K562 (cell line): ENCODE results near the gene PLEKHA1. TPM values are rescaled to one million over a fixed set of nuclear protein-coding genes. Genes with fewer than 3 reads are reported as not detected.

Experiments
- ATAC-seq: fragments of 200-7000 bp; cut with Tn5 transposase; 3 replicates; pipeline ENCODE4 v1.9.1; 2020; ENCODE audit warnings: moderate library complexity
- BruUV-seq: library from RNA; stranded (reverse); fragments of 400-500 nt; replicated peaks from 2 replicates; lab custom pipeline; 2021; lab: Mats Ljungman, UMichigan
- CTCF ChIA-PET: fragments of 300-600 bp; formaldehyde crosslinking; extraction: SDS; loops from one replicate; lab custom pipeline; 2021; ENCODE audit warnings: low intra/inter-chr PET ratio; lab: Yijun Ruan, JAX
- POLR2A ChIA-PET: fragments of 300-600, 350-650 bp; sonication (Branson Sonifier 250); formaldehyde crosslinking; extraction: SDS; loops from one replicate; lab custom pipeline; 2021; ENCODE audit warnings: antibody characterized with exemption, inconsistent platforms; lab: Yijun Ruan, JAX
- DNase-seq, 4 experiments: peaks; one replicate each; pipeline versions ENCODE4 v3.0.0 to v3.0.0-alpha.2; 2011 to 2018; ENCODE audit warnings: low spot score in 3 of 4, mixed read lengths in 3 of 4; ENCODE audit errors: extremely low read depth in 1 of 4
- FAIRE-seq: peaks from 2 replicates; lab custom pipeline; 2011; peaks lifted over from hg19 to GRCh38; lab: Jason Lieb, UNC
- H2AFZ ChIP-seq: 2 replicates; pipeline ENCODE4 v1.6.0; 2011; ENCODE audit warnings: low read depth, low read length, control low read depth, inconsistent platforms
- H3K27ac ChIP-seq: fragments of 200-600 bp; 3 replicates; pipeline ENCODE4 v1.8.0; 2011; ENCODE audit warnings: low read depth, mild to moderate bottlenecking, control low read depth, inconsistent platforms, low read length, moderate library complexity, mixed read lengths; ENCODE audit errors: extremely low read depth
- H3K27me3 ChIP-seq, 2 experiments: fragments of 300-600 bp in 1 of 2; 2 replicates in 1 of 2; 3 replicates in 1 of 2; pipeline versions ENCODE4 v1.6.0 to v1.8.0; 2011; ENCODE audit warnings: inconsistent platforms in 2 of 2, low read length in 2 of 2, mild to moderate bottlenecking in 1 of 2, mixed read lengths in 1 of 2, moderate library complexity in 1 of 2; ENCODE audit not compliant: control insufficient read depth in 2 of 2, insufficient read depth in 2 of 2
- H3K36me3 ChIP-seq: fragments of 300-600 bp; 3 replicates; pipeline ENCODE4 v1.8.0; 2011; ENCODE audit warnings: mild to moderate bottlenecking, low read length, inconsistent platforms; ENCODE audit not compliant: control insufficient read depth, insufficient read depth
- H3K4me1 ChIP-seq, 2 experiments: fragments of 200-600 bp in 1 of 2; replicated peaks in 1 of 2; 2 replicates in 1 of 2; 3 replicates in 1 of 2; pipeline versions ENCODE4 v1.5.1 to v1.8.0; 2011; ENCODE audit warnings: inconsistent platforms in 2 of 2, low read length in 2 of 2, mild to moderate bottlenecking in 1 of 2, mixed read lengths in 1 of 2, moderate library complexity in 1 of 2; ENCODE audit not compliant: control insufficient read depth in 2 of 2, insufficient read depth in 2 of 2
- H3K4me2 ChIP-seq: 2 replicates; pipeline ENCODE4 v1.6.1; 2011; ENCODE audit warnings: low read length, control low read depth, inconsistent platforms, mixed read lengths; ENCODE audit not compliant: insufficient read depth
- H3K4me3 ChIP-seq: fragments of 200-600 bp; sonication (generic), shearing (Covaris generic); 2 replicates; pipeline ENCODE4 v1.5.1; 2016; ENCODE audit warnings: control low read depth, inconsistent platforms
- H3K79me2 ChIP-seq: fragments of 200-600 bp; 3 replicates; pipeline ENCODE4 v1.8.0; 2011; ENCODE audit warnings: low read length, inconsistent platforms; ENCODE audit not compliant: control insufficient read depth, insufficient read depth
- H3K9ac ChIP-seq, 2 experiments: 2 replicates each; pipeline versions ENCODE4 v1.6.0 to v1.6.1; 2011; ENCODE audit warnings: low read depth in 2 of 2, low read length in 2 of 2, control low read depth in 1 of 2, inconsistent platforms in 1 of 2, mild to moderate bottlenecking in 1 of 2, mixed read lengths in 1 of 2; ENCODE audit not compliant: insufficient read depth in 1 of 2
- H3K9me1 ChIP-seq: one replicate; pipeline ENCODE4 v1.6.0; 2011; ENCODE audit warnings: inconsistent platforms, mild to moderate bottlenecking, low read length, moderate library complexity; ENCODE audit not compliant: control insufficient read depth, insufficient read depth
- H3K9me3 ChIP-seq: replicated peaks from 2 replicates; pipeline ENCODE4 v1.5.1; 2011; ENCODE audit warnings: low read depth, low read length, inconsistent platforms; ENCODE audit not compliant: control insufficient read depth, insufficient read depth
- H4K20me1 ChIP-seq: replicated peaks from 2 replicates; pipeline ENCODE4 v1.6.1; 2011; ENCODE audit warnings: low read length, inconsistent platforms, mixed read lengths; ENCODE audit not compliant: control insufficient read depth, insufficient read depth
- GABPA ChIP-seq: fragments of 200-800 bp; sonication (Bioruptor generic); conservative IDR thresholded peaks from 2 replicates; pipeline ENCODE4 v1.6.1; 2016; ENCODE audit warnings: low read depth, missing genetic modification characterization, missing compliant biosample characterization
- KAT2B ChIP-seq: IDR thresholded peaks from one replicate; pipeline ENCODE4 v1.6.1; 2012; ENCODE audit warnings: low read depth, mild to moderate bottlenecking, control low read depth, inconsistent platforms, low read length, moderate library complexity
- ZNF354B ChIP-seq: fragments of 250-450 bp; sonication (Bioruptor Pico); IDR thresholded peaks from 2 replicates; pipeline ENCODE4 v1.4.0; 2020
- ZNF830 ChIP-seq: fragments of 250-450 bp; sonication (Bioruptor Pico); IDR thresholded peaks from 2 replicates; pipeline ENCODE4 v1.5.0; 2021; ENCODE audit warnings: mild to moderate bottlenecking
- WGBS: fragments of 100-300 bp; shearing (Covaris generic); methylation state at CpG from one replicate; pipeline ENCODE4 v1.1.6; 2016; ENCODE audit warnings: low coverage, mixed read lengths; ENCODE audit not compliant: insufficient coverage; ENCODE audit errors: missing lambda C conversion rate; 5-methylcytosine and 5-hydroxymethylcytosine counted together
- in situ Hi-C: fragments of 300-500 bp; cut with MboI; formaldehyde crosslinking; loops from 4 replicates; pipeline ENCODE4 v1.15.0; 2018; ENCODE audit warnings: inconsistent platforms, mixed read lengths
- intact Hi-C: fragments of 100-400 bp; cut with micrococcal nuclease; formaldehyde crosslinking; loops from 2 replicates; pipeline ENCODE4 v1.14.2; 2022
- polyA plus RNA-seq, 8 experiments: library from polyadenylated mRNA; depleted of rRNA in 4 of 8; stranded (reverse) in 5 of 8; unstranded in 3 of 8; fragments of >200 nt; fragmentation: Nextera tagmentation in 2 of 8; fragmentation: Illumina TruSeq in 1 of 8; extraction: Ambion mirVana in 2 of 8; extraction: Trizol in 1 of 8; gene quantifications; 2 replicates each; pipeline versions ENCODE4 v1.2.1 to v1.2.3, GENCODE V29; 2011 to 2014; ENCODE audit warnings: inconsistent platforms in 1 of 8, missing spikeins in 1 of 8
- total RNA-seq, 7 experiments: library from RNA; depleted of rRNA in 6 of 7; stranded (reverse); fragments of >200 nt in 6 of 7; fragmentation: Illumina TruSeq in 2 of 7; extraction: Trizol in 2 of 7; gene quantifications; 2 replicates each; pipeline versions ENCODE4 v1.2.1 to v1.2.3, GENCODE V29; 2011 to 2021; ENCODE audit warnings: low replicate concordance in 1 of 7
- TF ChIP-seq, protein P1 (sequence below): fragments of 450-650 bp; IDR thresholded peaks from 2 replicates; pipeline ENCODE4 v1.7.0; 2016; ENCODE audit warnings: borderline replicate concordance

Gene PLEKHA1
- total and polyA plus RNA-seq, 9 of the 15 experiments (the other 6 are each of a cell fraction or from before 2014, with no cell fraction given): 0.05 to 4.7 (median 1.0) TPM

DNA sequence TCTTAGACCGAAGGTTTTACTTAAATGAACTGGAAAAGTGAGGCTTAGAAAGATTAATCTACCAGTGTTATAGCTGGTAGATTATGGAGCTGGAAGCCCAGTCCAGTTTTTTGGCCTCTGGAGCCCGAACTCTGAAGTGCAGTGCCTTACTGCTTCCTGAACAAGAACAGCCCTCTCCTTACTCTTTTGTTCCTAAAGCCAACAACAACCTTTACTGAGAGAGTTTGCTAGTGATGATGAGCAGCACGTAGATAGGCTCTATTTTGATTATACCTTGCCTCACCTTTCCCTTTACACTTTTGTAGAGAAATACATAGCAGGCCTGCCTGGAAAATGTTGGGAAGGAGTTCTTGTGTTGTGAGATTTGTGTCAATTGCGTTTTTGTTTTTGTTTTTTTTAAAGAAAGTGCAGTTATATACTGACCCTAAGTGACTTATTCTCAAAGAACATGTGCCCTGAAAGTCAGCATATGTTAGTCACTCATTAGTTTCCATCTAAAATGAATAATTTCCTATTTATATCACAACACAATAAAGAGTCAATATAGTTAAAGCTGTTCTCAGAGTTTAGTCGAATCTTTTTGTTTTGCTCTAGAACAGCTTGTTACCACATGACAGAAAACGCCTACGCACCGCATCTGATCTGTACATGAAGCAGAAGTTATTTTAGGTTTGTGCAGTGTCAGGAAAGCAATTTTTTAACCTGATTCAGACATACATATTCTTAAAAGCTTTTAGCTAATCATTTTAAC lies 33.0 kb downstream of the PLEKHA1 start:
- Histone ChIP-seq H3K36me3 (no peaks in the 10 kb centered on the region), H3K4me2 (no peak overlapping the region), H3K27me3 (no peaks in the 10 kb centered on the region), H3K4me1 (no peaks in the 10 kb centered on the region), H3K79me2 (no peaks in the 10 kb centered on the region), H4K20me1 (no peaks in the 10 kb centered on the region), H2AFZ (no peak overlapping the region), H3K9me1 (no peaks in the 10 kb centered on the region), H3K27ac (no peak overlapping the region), H3K9ac (no peak overlapping the region), H3K9me3 (no peaks in the 10 kb centered on the region), H3K4me3 (no peak overlapping the region)
- ChIA-PET POLR2A (no interaction called here), CTCF (no interaction called here)
- intact Hi-C loops (no loop called here), in situ Hi-C loops (no loop called here)
- ATAC-seq (no peak), DNase-seq (no peak), FAIRE-seq (no peak)
- TF ChIP-seq KAT2B: no peak
- no peak for TF ChIP-seq GABPA (tag)
- TF ChIP-seq, protein P1, sequence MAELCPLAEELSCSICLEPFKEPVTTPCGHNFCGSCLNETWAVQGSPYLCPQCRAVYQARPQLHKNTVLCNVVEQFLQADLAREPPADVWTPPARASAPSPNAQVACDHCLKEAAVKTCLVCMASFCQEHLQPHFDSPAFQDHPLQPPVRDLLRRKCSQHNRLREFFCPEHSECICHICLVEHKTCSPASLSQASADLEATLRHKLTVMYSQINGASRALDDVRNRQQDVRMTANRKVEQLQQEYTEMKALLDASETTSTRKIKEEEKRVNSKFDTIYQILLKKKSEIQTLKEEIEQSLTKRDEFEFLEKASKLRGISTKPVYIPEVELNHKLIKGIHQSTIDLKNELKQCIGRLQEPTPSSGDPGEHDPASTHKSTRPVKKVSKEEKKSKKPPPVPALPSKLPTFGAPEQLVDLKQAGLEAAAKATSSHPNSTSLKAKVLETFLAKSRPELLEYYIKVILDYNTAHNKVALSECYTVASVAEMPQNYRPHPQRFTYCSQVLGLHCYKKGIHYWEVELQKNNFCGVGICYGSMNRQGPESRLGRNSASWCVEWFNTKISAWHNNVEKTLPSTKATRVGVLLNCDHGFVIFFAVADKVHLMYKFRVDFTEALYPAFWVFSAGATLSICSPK: no peak
- TF ChIP-seq ZNF830 (CRISPR knock-in tag): no peak
- no peak for TF ChIP-seq ZNF354B (CRISPR knock-in tag)
- BruUV-seq: no TSS peak
- 3% methylated on average over 8 of the region's 8 CpGs for WGBS
